ENCODE results near the gene LITAFD. TPM values are rescaled to one million over a fixed set of nuclear protein-coding genes. Genes with fewer than 3 reads are reported as not detected.
"Not testable (repeated sequence)": the region's sequence is repeated elsewhere in the genome, so short reads cannot be mapped to it uniquely, and the experiment has no call there.

The LITAFD gene
- polyA plus RNA-seq (2011; rRNA removed) = not detected in 2 replicates
- not detected in 2 replicates for polyA minus RNA-seq (2011; rRNA and poly(A)+ RNA removed)

DNA sequence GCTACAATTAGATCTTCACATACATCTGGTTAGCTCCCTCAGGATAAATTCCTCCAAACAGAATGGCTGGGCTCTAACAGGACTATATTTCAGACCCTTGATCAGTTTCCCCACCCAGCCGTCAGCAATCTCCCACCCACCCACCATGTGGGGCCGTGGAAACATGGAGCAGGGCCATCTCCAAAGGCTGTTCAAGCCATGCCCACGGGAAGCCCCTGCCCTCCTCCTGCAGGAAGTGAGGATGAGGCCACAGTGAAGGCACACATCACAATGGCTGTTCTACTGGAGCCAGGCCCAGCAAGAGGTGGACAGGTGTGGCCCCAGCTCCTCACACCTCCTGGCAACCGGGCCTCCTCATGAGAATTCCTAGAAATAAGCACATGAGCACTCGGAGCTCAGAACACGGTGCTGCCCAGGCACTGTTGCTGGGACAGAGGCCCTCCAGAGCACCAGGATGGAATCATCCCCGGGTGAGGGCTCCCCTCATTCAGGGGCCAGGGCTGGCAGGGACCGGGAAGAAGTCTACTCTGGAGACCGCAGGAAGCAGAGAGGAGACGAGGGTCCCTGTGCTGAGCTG is at the start of gene LITAFD:
LITAFD (plus strand) TSS at position 311 of the 577 bp plus-strand sequence. CDS start 2,005 bp downstream, outside the sequence.
- Histone ChIP-seq H3K27ac (ENCODE audit: low read depth, low read length) (no peak within 1 kb of the TSS), H3K27me3 (ENCODE audit: control insufficient read depth, insufficient read depth, low read length) (no peaks in the 10 kb centered on the region), H3K9me3 (ENCODE audit: control insufficient read depth, insufficient read depth, low read length) (no peaks in the 10 kb centered on the region; the same call in 1 of the 2 replicates), H3K4me3 (ENCODE audit: low read depth, low read length) (no peak within 1 kb of the TSS)
- DNase-seq (ENCODE audit: low read depth, low spot score) = no peak
- TF ChIP-seq, protein P1, sequence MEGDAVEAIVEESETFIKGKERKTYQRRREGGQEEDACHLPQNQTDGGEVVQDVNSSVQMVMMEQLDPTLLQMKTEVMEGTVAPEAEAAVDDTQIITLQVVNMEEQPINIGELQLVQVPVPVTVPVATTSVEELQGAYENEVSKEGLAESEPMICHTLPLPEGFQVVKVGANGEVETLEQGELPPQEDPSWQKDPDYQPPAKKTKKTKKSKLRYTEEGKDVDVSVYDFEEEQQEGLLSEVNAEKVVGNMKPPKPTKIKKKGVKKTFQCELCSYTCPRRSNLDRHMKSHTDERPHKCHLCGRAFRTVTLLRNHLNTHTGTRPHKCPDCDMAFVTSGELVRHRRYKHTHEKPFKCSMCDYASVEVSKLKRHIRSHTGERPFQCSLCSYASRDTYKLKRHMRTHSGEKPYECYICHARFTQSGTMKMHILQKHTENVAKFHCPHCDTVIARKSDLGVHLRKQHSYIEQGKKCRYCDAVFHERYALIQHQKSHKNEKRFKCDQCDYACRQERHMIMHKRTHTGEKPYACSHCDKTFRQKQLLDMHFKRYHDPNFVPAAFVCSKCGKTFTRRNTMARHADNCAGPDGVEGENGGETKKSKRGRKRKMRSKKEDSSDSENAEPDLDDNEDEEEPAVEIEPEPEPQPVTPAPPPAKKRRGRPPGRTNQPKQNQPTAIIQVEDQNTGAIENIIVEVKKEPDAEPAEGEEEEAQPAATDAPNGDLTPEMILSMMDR (IDR thresholded peaks at IDR 0.05; ENCODE audit: low read depth, low read length) = no peak
- ChIA-PET CTCF (interaction anchor here (1.0 to 5.1 kb wide), 6 partner anchors 13 to 315 kb away, joined by 3 to 43 read pairs (median 24); partner anchors contain the start of gene CARHSP1), POLR2A (interaction anchor here (1.0 to 1.2 kb wide), 2 partner anchors 13 to 18 kb away, joined by 3 to 4 read pairs; partner anchors contain the start of gene CARHSP1)

DNA sequence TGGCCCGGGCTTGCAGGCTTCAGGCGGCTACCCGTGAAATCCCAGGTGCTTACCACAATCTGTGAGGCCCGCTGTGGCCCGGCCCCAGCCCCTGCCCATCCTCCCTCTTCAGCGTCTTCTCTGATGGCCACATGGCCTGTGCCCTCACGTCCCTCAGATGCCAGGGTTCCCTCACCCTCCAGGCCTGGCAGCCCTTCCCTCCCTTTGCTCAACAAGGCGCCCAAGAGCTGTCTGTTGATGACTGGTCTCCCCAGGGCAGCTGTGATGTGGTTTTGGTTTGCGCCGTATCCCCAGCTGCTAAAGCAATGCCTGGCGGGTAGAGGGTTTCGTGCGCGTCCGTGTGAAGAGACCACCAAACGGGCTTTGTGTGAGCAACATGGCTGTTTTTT is 49.4 kb upstream of the LITAFD start:
- H3K27me3 ChIP-seq (ENCODE audit: control insufficient read depth, insufficient read depth, low read length) = no peaks in the 10 kb centered on the region

DNA sequence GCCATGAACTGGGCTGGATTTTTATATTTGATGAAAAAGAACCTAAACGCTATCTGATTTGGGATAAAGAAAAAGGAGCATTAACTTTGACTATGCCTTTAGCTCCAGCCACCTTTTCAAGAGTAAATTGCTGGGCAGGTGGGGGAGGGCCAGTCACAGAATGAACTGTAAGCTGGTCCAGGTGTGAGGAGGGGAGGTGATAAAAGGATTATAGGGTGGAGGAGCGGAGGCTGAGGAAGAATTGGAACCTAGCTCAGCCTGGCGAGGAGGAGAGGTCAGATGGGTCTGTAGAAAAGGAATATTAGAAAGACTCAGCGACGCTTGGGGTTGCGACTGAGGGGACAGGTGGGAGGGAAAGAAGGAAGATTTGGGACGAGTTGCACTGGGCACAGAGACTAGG is 45.4 kb upstream of the LITAFD start:
- POLR2A ChIA-PET; H3K9me3 ChIP-seq (ENCODE audit: control insufficient read depth, insufficient read depth, low read length); H3K4me3 ChIP-seq (ENCODE audit: low read depth, low read length); DNase-seq (ENCODE audit: low read depth, low spot score); H3K27ac ChIP-seq (ENCODE audit: low read depth, low read length); H3K27me3 ChIP-seq (ENCODE audit: control insufficient read depth, insufficient read depth, low read length); CTCF ChIA-PET: not testable (repeated sequence)

More for the DNA sequence above, 49.4 kb upstream of the LITAFD start:
- no peak for DNase-seq (ENCODE audit: low read depth, low spot score)
- H3K27ac ChIP-seq (ENCODE audit: low read depth, low read length) = no peak overlapping the region
- no peak overlapping the region for H3K4me3 ChIP-seq (ENCODE audit: low read depth, low read length)
- ChIA-PET POLR2A (no interaction called here), CTCF (no interaction called here)
- no peaks in the 10 kb centered on the region; the same call in 1 of the 2 replicates for H3K9me3 ChIP-seq (ENCODE audit: control insufficient read depth, insufficient read depth, low read length)
- TF ChIP-seq, protein P1 (IDR thresholded peaks at IDR 0.05; ENCODE audit: low read depth, low read length) = no peak

DNA sequence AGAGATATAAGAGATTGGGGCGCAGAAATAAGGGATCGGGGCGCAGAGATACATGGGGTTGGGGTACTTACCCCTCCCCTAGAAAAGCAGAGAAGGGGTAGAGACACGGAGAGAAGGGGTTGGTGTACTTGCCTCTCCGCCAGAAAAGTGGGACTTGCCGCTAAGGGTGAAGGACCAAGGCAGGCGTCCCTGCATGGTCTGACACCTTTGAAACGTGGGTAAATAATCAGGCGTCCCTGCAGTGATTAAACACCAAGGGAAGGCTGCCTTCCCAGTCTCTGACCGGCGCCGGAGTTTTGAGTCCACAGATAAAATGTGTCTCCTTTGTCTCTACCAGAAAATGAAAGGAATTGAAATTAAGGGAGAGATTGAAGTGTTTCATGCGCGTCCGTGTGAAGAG is 44.6 kb upstream of the LITAFD start:
- H3K27me3 ChIP-seq (ENCODE audit: control insufficient read depth, insufficient read depth, low read length); CTCF ChIA-PET; H3K4me3 ChIP-seq (ENCODE audit: low read depth, low read length); DNase-seq (ENCODE audit: low read depth, low spot score); POLR2A ChIA-PET; H3K27ac ChIP-seq (ENCODE audit: low read depth, low read length); H3K9me3 ChIP-seq (ENCODE audit: control insufficient read depth, insufficient read depth, low read length): not testable (repeated sequence)

DNA sequence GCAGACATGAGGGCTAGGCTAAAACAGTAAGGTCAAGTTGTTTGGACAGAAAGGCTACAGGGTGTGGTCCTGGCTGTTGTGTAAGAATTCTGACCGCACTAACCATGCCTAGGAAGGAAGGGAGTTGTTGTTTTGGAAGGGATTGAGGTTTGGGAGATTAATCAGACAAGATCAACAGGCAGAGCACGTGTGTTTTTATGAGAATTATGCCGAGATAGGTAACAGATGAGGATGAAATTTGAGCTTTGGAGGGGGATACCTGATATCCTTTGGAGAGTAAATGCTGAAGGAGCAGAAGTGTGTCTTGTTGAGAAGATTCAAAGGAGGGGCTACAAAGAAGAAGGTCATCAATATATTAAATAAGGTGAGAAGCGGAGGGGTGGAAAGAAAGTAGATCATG is 40.1 kb upstream of the LITAFD start:
- H3K9me3 ChIP-seq (ENCODE audit: control insufficient read depth, insufficient read depth, low read length); DNase-seq (ENCODE audit: low read depth, low spot score); H3K4me3 ChIP-seq (ENCODE audit: low read depth, low read length); POLR2A ChIA-PET; H3K27ac ChIP-seq (ENCODE audit: low read depth, low read length); H3K27me3 ChIP-seq (ENCODE audit: control insufficient read depth, insufficient read depth, low read length); CTCF ChIA-PET: not testable (repeated sequence)

DNA sequence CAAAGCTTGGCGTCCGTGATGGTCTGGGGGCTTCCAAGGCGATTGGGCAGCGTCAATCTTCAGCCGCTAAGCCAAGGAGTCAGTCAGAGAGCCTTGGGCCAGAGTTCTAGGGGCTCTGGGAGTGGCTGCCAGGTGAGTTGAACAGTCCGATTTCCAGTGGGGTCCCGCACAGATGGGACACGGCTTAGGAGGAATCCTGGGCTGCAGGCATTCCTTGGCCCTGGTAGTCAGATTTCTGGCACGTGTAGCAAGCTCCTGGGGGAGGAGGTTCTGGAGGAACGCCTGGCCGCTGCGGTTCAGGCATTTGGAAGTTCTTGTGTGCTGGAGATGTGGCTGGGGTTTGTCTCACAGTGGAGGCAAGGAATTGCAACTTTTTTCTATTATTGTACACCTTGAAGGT is 38.9 kb upstream of the LITAFD start:
- POLR2A ChIA-PET; DNase-seq (ENCODE audit: low read depth, low spot score); H3K27me3 ChIP-seq (ENCODE audit: control insufficient read depth, insufficient read depth, low read length); H3K27ac ChIP-seq (ENCODE audit: low read depth, low read length); H3K4me3 ChIP-seq (ENCODE audit: low read depth, low read length); CTCF ChIA-PET; H3K9me3 ChIP-seq (ENCODE audit: control insufficient read depth, insufficient read depth, low read length): not testable (repeated sequence)

DNA sequence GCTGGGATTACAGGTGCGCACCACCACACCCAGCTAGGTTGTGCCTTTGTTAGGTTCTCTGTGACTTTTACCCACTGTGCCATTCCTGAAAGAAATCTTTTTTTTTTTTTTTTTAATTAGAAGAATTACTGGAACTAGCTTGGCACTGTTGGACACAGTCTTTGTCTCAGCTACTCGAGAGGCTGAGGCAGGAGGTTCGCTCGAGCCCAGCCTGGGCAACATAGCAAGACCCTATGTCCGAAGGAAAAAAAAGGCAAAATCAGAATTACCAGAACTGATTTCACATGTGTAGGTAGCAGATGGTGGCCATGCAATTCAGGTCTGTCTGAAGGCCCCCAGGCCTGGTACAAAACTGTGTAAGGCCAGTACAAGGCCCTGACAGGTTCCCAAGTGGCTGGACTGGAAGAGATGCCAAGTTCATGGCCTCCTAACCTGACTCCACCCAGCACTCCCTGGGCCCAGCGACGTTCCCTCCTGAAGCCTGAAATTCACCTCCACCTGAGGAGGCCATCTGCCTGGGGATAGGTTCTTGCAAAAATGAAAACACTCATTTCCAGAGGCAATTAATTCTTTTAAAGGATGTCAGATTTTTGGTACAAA is 36.4 kb upstream of the LITAFD start:
- no peaks in the 10 kb centered on the region for H3K27me3 ChIP-seq (ENCODE audit: control insufficient read depth, insufficient read depth, low read length)
- no peak overlapping the region for H3K4me3 ChIP-seq (ENCODE audit: low read depth, low read length)
- ChIA-PET CTCF (no interaction called here), POLR2A (no interaction called here)
- DNase-seq (ENCODE audit: low read depth, low spot score) = no peak
- no peak overlapping the region for H3K27ac ChIP-seq (ENCODE audit: low read depth, low read length)
- TF ChIP-seq, protein P1 (IDR thresholded peaks at IDR 0.05; ENCODE audit: low read depth, low read length) = no peak
- no peaks in the 10 kb centered on the region for H3K9me3 ChIP-seq (ENCODE audit: control insufficient read depth, insufficient read depth, low read length)
